HepG2 (cell line): ENCODE data around the gene YTHDF1.

Source experiments
- NONO ChIP-seq, 2 experiments: fragments of 450-650 bp in 1 of 2; sonication (generic) in 1 of 2; formaldehyde crosslinking in 1 of 2; IDR thresholded peaks in 1 of 2; conservative IDR thresholded peaks in 1 of 2; 2 replicates each; pipeline versions ENCODE4 v1.6.1 to v1.8.0; 2017 to 2022; ENCODE audit warnings: mild to moderate bottlenecking in 1 of 2, missing genetic modification reagents in 1 of 2, moderate library complexity in 1 of 2
- TF ChIP-seq, protein P1 (sequence below): sonication (generic); formaldehyde crosslinking; IDR thresholded peaks from 2 replicates; pipeline ENCODE4 v1.5.0; 2020; ENCODE audit warnings: missing genetic modification reagents
- TF ChIP-seq, protein P2 (sequence below): IDR thresholded peaks from 2 replicates; pipeline ENCODE4 v1.6.1; 2018; ENCODE audit warnings: missing genetic modification reagents

DNA sequence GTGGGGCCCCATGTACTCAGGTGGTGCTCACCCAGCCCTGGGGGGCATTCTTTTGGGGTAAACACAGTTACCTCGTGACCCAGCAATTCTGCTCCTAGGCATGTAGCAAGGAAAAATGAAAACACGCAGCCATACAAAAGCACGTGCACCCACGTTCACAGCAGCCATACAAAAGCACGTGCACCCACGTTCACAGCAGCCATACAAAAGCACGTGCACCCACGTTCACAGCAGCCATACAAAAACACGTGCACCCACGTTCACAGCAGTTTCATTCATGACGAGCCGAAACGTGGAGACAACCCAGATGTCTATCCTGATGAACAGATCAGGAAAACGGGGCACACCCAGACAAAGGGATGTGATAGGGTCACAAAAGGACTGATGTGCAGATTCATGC is 57.1 kb downstream of the YTHDF1 start:
- TF ChIP-seq, protein P1, sequence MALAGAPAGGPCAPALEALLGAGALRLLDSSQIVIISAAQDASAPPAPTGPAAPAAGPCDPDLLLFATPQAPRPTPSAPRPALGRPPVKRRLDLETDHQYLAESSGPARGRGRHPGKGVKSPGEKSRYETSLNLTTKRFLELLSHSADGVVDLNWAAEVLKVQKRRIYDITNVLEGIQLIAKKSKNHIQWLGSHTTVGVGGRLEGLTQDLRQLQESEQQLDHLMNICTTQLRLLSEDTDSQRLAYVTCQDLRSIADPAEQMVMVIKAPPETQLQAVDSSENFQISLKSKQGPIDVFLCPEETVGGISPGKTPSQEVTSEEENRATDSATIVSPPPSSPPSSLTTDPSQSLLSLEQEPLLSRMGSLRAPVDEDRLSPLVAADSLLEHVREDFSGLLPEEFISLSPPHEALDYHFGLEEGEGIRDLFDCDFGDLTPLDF (CRISPR knock-in tag), result no peak
- TF ChIP-seq, protein P2, sequence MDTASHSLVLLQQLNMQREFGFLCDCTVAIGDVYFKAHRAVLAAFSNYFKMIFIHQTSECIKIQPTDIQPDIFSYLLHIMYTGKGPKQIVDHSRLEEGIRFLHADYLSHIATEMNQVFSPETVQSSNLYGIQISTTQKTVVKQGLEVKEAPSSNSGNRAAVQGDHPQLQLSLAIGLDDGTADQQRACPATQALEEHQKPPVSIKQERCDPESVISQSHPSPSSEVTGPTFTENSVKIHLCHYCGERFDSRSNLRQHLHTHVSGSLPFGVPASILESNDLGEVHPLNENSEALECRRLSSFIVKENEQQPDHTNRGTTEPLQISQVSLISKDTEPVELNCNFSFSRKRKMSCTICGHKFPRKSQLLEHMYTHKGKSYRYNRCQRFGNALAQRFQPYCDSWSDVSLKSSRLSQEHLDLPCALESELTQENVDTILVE (CRISPR knock-in tag), result no peak
- no peak for TF ChIP-seq NONO (IDR thresholded peaks at IDR 0.05)
- TF ChIP-seq NONO (CRISPR knock-in tag; conservative IDR thresholded peaks at IDR 0.05), result no peak
